HG03280 (cell line): ENCODE results near the gene HOXB2.
A peak's percentile ranks its signal among the peaks of the same experiment; 100 is the strongest.

Source experiments
- ATAC-seq: cut with Tn5 transposase; IDR thresholded peaks from one replicate; pipeline ENCODE4 v1.9.1; 2021; ENCODE audit warnings: mild to moderate bottlenecking, moderate library complexity; ENCODE audit not compliant: unreplicated experiment

HOXB2 gene

GRCh38 chr17:48579471-48579759, 34.5 kb upstream of the HOXB2 start:
- ATAC-seq = no peak

GRCh38 chr17:48578616-48579470, 33.9 kb upstream of the HOXB2 start:
- peak; percentile 41 for ATAC-seq

GRCh38 chr17:48577946-48578615, 33.2 kb upstream of the HOXB2 start, which contains the start of gene HOXB4:
TSS of gene HOXB4 (minus strand) at chr17:48578350. CDS start at chr17:48578319, 31 bp downstream.
- peak; percentile 63 for ATAC-seq

- ATAC-seq = peak; percentile 6
These were observed 32.5 kb upstream of the HOXB2 start for GRCh38 chr17:48577330-48577945.

- ATAC-seq = no peak
These were observed 31.8 kb upstream of the HOXB2 start for GRCh38 chr17:48576479-48577309.

GRCh38 chr17:48575673-48576478, 31.0 kb upstream of the HOXB2 start:
- ATAC-seq = no peak

GRCh38 chr17:48575066-48575582, 30.2 kb upstream of the HOXB2 start:
- no peak for ATAC-seq

- no peak for ATAC-seq
These were observed 29.7 kb upstream of the HOXB2 start for GRCh38 chr17:48574505-48575065.

GRCh38 chr17:48571826-48572417, 27.0 kb upstream of the HOXB2 start:
- no peak for ATAC-seq

- no peak for ATAC-seq
These were observed 26.3 kb upstream of the HOXB2 start for GRCh38 chr17:48571024-48571818.

GRCh38 chr17:48570325-48571023, 25.6 kb upstream of the HOXB2 start:
- no peak for ATAC-seq

GRCh38 chr17:48569674-48570324, 24.9 kb upstream of the HOXB2 start:
- ATAC-seq = no peak

GRCh38 chr17:48569240-48569582, 24.3 kb upstream of the HOXB2 start:
- ATAC-seq = no peak

GRCh38 chr17:48568499-48569239, 23.8 kb upstream of the HOXB2 start:
- ATAC-seq = no peak

- no peak for ATAC-seq
These were observed 22.9 kb upstream of the HOXB2 start for GRCh38 chr17:48567646-48568354.

GRCh38 chr17:48567209-48567608, 22.3 kb upstream of the HOXB2 start:
- no peak for ATAC-seq
